NCI-H524 treated with DMSO at 0.1 percent for 48 hours (cell line): Measurements from ENCODE around the gene SART1.
A peak's percentile ranks its signal among the peaks of the same experiment; 100 is the strongest.
"Not testable (repeated sequence)": the region's sequence is repeated elsewhere in the genome, so short reads cannot be mapped to it uniquely, and the experiment has no call there.

Experiments used
- DNase-seq: peaks from one replicate; lab custom pipeline; 2025; lab: John Stamatoyannopoulos, UW

SART1 gene

GRCh38 chr11:66001942-66002647 lies 40.6 kb downstream of the SART1 start, which contains the start of the genes BANF1 and EIF1AD:
BANF1 (plus strand) TSS chr11:66002503; CDS start chr11:66003251, 748 bp downstream.
EIF1AD (minus strand) TSS chr11:66002157; CDS start chr11:66000389, 1,768 bp downstream.
- peak; percentile 80 for DNase-seq

- DNase-seq = no peak
Observed at GRCh38 chr11:66002648-66003225, 41.2 kb downstream of the SART1 start.

GRCh38 chr11:66003291-66003690 lies 41.8 kb downstream of the SART1 start:
- DNase-seq = no peak

GRCh38 chr11:66004186-66004585 lies 42.7 kb downstream of the SART1 start:
- DNase-seq = no peak

- DNase-seq = no peak
Observed at GRCh38 chr11:66006134-66006890, 44.8 kb downstream of the SART1 start.

GRCh38 chr11:66006891-66007176 lies 45.3 kb downstream of the SART1 start:
- DNase-seq = no peak

GRCh38 chr11:66007201-66007634 lies 45.7 kb downstream of the SART1 start:
- no peak for DNase-seq

- no peak for DNase-seq
Observed at GRCh38 chr11:66008095-66008467, 46.5 kb downstream of the SART1 start.

GRCh38 chr11:66008468-66009101 lies 47.1 kb downstream of the SART1 start:
- DNase-seq = no peak

- DNase-seq = not testable (repeated sequence)
Observed at GRCh38 chr11:66010036-66010435, 48.5 kb downstream of the SART1 start.

GRCh38 chr11:66011239-66011784 lies 49.8 kb downstream of the SART1 start:
- DNase-seq = no peak

GRCh38 chr11:66011785-66012303 lies 50.3 kb downstream of the SART1 start, which contains the start of gene CST6:
CST6 (plus strand) TSS chr11:66012008; CDS start chr11:66012045, 37 bp downstream.
- no peak for DNase-seq

GRCh38 chr11:66012371-66012945 lies 50.9 kb downstream of the SART1 start:
- DNase-seq = no peak

- DNase-seq = no peak
Observed at GRCh38 chr11:66012946-66013761, 51.6 kb downstream of the SART1 start.

- no peak for DNase-seq
Observed at GRCh38 chr11:66013762-66014100, 52.2 kb downstream of the SART1 start.

GRCh38 chr11:66014804-66015453 lies 53.4 kb downstream of the SART1 start:
- DNase-seq = no peak

- DNase-seq = no peak
Observed at GRCh38 chr11:66015454-66015881, 53.9 kb downstream of the SART1 start.

GRCh38 chr11:66015936-66016792 lies 54.6 kb downstream of the SART1 start:
- no peak for DNase-seq

GRCh38 chr11:66016793-66017177 lies 55.3 kb downstream of the SART1 start:
- no peak for DNase-seq
